HG02943 (cell line): Measurements from ENCODE around the gene CDCA8.

ENCODE experiments used
- ATAC-seq: cut with Tn5 transposase; IDR thresholded peaks from one replicate; pipeline ENCODE4 v1.9.1; 2021; ENCODE audit warnings: mild to moderate bottlenecking, low read depth, moderate library complexity; ENCODE audit not compliant: unreplicated experiment

Gene CDCA8

GRCh38 chr1:37692078-37692833, at the start of gene CDCA8:
CDCA8 (plus strand) TSS chr1:37692516; CDS start chr1:37692691, 175 bp downstream.
- peak; percentile 78 for ATAC-seq

- no peak for ATAC-seq
Observed at GRCh38 chr1:37647281-37647680, 45.0 kb upstream of the CDCA8 start.

- no peak for ATAC-seq
Observed at GRCh38 chr1:37650173-37650572, 42.1 kb upstream of the CDCA8 start.

GRCh38 chr1:37650721-37651120, 41.6 kb upstream of the CDCA8 start:
- ATAC-seq: no peak

- no peak for ATAC-seq
Observed at GRCh38 chr1:37651803-37652202, 40.5 kb upstream of the CDCA8 start.

GRCh38 chr1:37652976-37653375, 39.3 kb upstream of the CDCA8 start:
- ATAC-seq: no peak

GRCh38 chr1:37653906-37654305, 38.4 kb upstream of the CDCA8 start:
- ATAC-seq: no peak

- no peak for ATAC-seq
Observed at GRCh38 chr1:37655274-37655673, 37.0 kb upstream of the CDCA8 start.

- no peak for ATAC-seq
Observed at GRCh38 chr1:37656026-37656425, 36.3 kb upstream of the CDCA8 start.

- no peak for ATAC-seq
Observed at GRCh38 chr1:37656881-37657280, 35.4 kb upstream of the CDCA8 start.

- ATAC-seq: no peak
Observed at GRCh38 chr1:37657620-37658412, 34.5 kb upstream of the CDCA8 start.

GRCh38 chr1:37658486-37658885, 33.8 kb upstream of the CDCA8 start:
- no peak for ATAC-seq

GRCh38 chr1:37660664-37661063, 31.7 kb upstream of the CDCA8 start:
- no peak for ATAC-seq

GRCh38 chr1:37661401-37661800, 30.9 kb upstream of the CDCA8 start:
- ATAC-seq: no peak

- ATAC-seq: no peak
Observed at GRCh38 chr1:37662031-37662755, 30.1 kb upstream of the CDCA8 start.

- no peak for ATAC-seq
Observed at GRCh38 chr1:37663426-37664000, 28.8 kb upstream of the CDCA8 start.

- ATAC-seq: no peak
Observed at GRCh38 chr1:37666241-37666867, 26.0 kb upstream of the CDCA8 start.

GRCh38 chr1:37667023-37667671, 25.2 kb upstream of the CDCA8 start:
- ATAC-seq: no peak

- ATAC-seq: no peak
Observed at GRCh38 chr1:37670133-37670532, 22.2 kb upstream of the CDCA8 start.

GRCh38 chr1:37671261-37671660, 21.1 kb upstream of the CDCA8 start:
- ATAC-seq: no peak
